OCI-LY7 (cell line): ENCODE results near the gene CDRT15L2. TPM values are rescaled to one million over a fixed set of nuclear protein-coding genes. Genes with fewer than 3 reads are reported as not detected.
"Not testable (repeated sequence)": the region's sequence is repeated elsewhere in the genome, so short reads cannot be mapped to it uniquely, and the experiment has no call there.

ENCODE experiments used
- BruUV-seq: library from RNA; stranded (reverse); fragments of 400-500 nt; replicated peaks from 2 replicates; lab custom pipeline; 2021; lab: Mats Ljungman, UMichigan
- CTCF ChIA-PET: fragments of 300-600 bp; sonication (Branson Sonifier 250); formaldehyde crosslinking; loops from one replicate; lab custom pipeline; 2022; ENCODE audit warnings: antibody characterized with exemption; ENCODE audit not compliant: unreplicated experiment; lab: Charles Lee
- POLR2A ChIA-PET: fragments of 300-600 bp; sonication (Branson Sonifier 250); formaldehyde crosslinking; loops from one replicate; lab custom pipeline; 2022; ENCODE audit warnings: antibody characterized with exemption; lab: Charles Lee
- DNase-seq: peaks from one replicate; pipeline ENCODE4 v3.0.0-alpha.2; 2015; ENCODE audit warnings: low spot score
- H2AFZ ChIP-seq: fragments of 200-600 bp; sonication (generic), shearing (Covaris generic); 2 replicates; pipeline ENCODE4 v1.6.1; 2014; ENCODE audit warnings: mild to moderate bottlenecking, antibody characterized with exemption, low read length, moderate library complexity
- H3K27ac ChIP-seq: fragments of 200-600 bp; sonication (generic); 2 replicates; pipeline ENCODE4 v1.5.1; 2014; ENCODE audit warnings: mixed run types, low read depth, mild to moderate bottlenecking, moderate library complexity, low read length, inconsistent platforms; ENCODE audit not compliant: poor library complexity, severe bottlenecking
- H3K36me3 ChIP-seq: fragments of 200-600 bp; sonication (generic); 2 replicates; pipeline ENCODE4 v1.6.1; 2014; ENCODE audit warnings: mild to moderate bottlenecking, antibody characterized with exemption, low read length, moderate library complexity, mixed read lengths; ENCODE audit not compliant: insufficient read depth
- H3K4me1 ChIP-seq: fragments of 200-600 bp; sonication (generic); 2 replicates; pipeline ENCODE4 v1.5.1; 2014; ENCODE audit warnings: mild to moderate bottlenecking, low read length; ENCODE audit not compliant: insufficient read depth, poor library complexity, severe bottlenecking
- H3K4me2 ChIP-seq: fragments of 200-600 bp; sonication (generic); 2 replicates; pipeline ENCODE4 v1.6.1; 2014; ENCODE audit warnings: mild to moderate bottlenecking, low read length
- H3K4me3 ChIP-seq: fragments of 200-600 bp; sonication (generic); 2 replicates; pipeline ENCODE4 v1.5.1; 2014; ENCODE audit warnings: mild to moderate bottlenecking, low read depth, low read length; ENCODE audit not compliant: poor library complexity, severe bottlenecking
- H3K79me2 ChIP-seq: fragments of 200-600 bp; sonication (generic); 2 replicates; pipeline ENCODE4 v1.6.1; 2016; ENCODE audit warnings: low read depth, mild to moderate bottlenecking, low read length, moderate library complexity, mixed read lengths; ENCODE audit not compliant: insufficient read depth
- H3K9me2 ChIP-seq: fragments of 200-600 bp; sonication (generic); 2 replicates; pipeline ENCODE4 v1.6.1; 2016; ENCODE audit warnings: mild to moderate bottlenecking, low read length, mixed read lengths; ENCODE audit not compliant: insufficient read depth
- H3K9me3 ChIP-seq: fragments of 200-600 bp; sonication (generic); 2 replicates; pipeline ENCODE4 v1.6.1; 2014; ENCODE audit warnings: mild to moderate bottlenecking, mixed run types, low read length, mixed read lengths
- H4K20me1 ChIP-seq: fragments of 200-600 bp; sonication (generic); 2 replicates; pipeline ENCODE4 v1.6.1; 2014; ENCODE audit warnings: mild to moderate bottlenecking, antibody characterized with exemption, low read length, moderate library complexity, mixed read lengths; ENCODE audit not compliant: insufficient read depth
- EZH2phosphoT487 ChIP-seq: fragments of 200-600 bp; sonication (generic); IDR thresholded peaks from 2 replicates; pipeline ENCODE4 v1.6.1; 2018; ENCODE audit warnings: low read depth, borderline replicate concordance, mild to moderate bottlenecking, mixed run types, antibody characterized with exemption, low read length, moderate library complexity, mixed read lengths
- intact Hi-C: fragments of 100-400 bp; cut with micrococcal nuclease; formaldehyde crosslinking; loops from one replicate; pipeline ENCODE4 v1.10.0; 2022; ENCODE audit not compliant: unreplicated experiment
- small RNA-seq: library from RNA; depleted of rRNA; stranded (forward); fragments of <200 nt; gene quantifications from one replicate; pipeline ENCODE3, GENCODE V24; 2014
- total RNA-seq, 2 experiments: library from RNA; depleted of rRNA in 1 of 2; stranded (reverse); fragments of >200 nt in 1 of 2; shearing (Covaris generic) in 1 of 2; gene quantifications; 2 replicates each; pipeline ENCODE4 v1.2.3, GENCODE V29; 2014 to 2022
- TF ChIP-seq, protein P1 (sequence below): fragments of 200-600 bp; sonication (generic); conservative IDR thresholded peaks from 2 replicates; pipeline ENCODE4 v1.5.1; 2014; ENCODE audit warnings: mild to moderate bottlenecking, antibody characterized with exemption, low read length, moderate library complexity, mixed read lengths

CDRT15L2 gene
- total RNA-seq, 2 experiments from 2014 or later, result not detected

GRCh38 chr17:20613248-20613647, 33.7 kb downstream of the CDRT15L2 start:
- no peaks in the 10 kb centered on the region for H3K79me2 ChIP-seq
- H3K9me2 ChIP-seq, result no peaks in the 10 kb centered on the region
- no peak overlapping the region for H3K4me2 ChIP-seq
- no peaks in the 10 kb centered on the region for H3K4me1 ChIP-seq
- TF ChIP-seq, protein P1, sequence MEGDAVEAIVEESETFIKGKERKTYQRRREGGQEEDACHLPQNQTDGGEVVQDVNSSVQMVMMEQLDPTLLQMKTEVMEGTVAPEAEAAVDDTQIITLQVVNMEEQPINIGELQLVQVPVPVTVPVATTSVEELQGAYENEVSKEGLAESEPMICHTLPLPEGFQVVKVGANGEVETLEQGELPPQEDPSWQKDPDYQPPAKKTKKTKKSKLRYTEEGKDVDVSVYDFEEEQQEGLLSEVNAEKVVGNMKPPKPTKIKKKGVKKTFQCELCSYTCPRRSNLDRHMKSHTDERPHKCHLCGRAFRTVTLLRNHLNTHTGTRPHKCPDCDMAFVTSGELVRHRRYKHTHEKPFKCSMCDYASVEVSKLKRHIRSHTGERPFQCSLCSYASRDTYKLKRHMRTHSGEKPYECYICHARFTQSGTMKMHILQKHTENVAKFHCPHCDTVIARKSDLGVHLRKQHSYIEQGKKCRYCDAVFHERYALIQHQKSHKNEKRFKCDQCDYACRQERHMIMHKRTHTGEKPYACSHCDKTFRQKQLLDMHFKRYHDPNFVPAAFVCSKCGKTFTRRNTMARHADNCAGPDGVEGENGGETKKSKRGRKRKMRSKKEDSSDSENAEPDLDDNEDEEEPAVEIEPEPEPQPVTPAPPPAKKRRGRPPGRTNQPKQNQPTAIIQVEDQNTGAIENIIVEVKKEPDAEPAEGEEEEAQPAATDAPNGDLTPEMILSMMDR, result no peak
- TF ChIP-seq EZH2phosphoT487, result no peak
- DNase-seq, result no peak
- no TSS peak for BruUV-seq
- H3K4me3 ChIP-seq, result no peak overlapping the region
- ChIA-PET CTCF (no interaction called here), POLR2A (no interaction called here)
- H2AFZ ChIP-seq, result no peak overlapping the region
- no peak overlapping the region for H3K27ac ChIP-seq
- no peaks in the 10 kb centered on the region for H3K9me3 ChIP-seq
- no peaks in the 10 kb centered on the region for H4K20me1 ChIP-seq
- intact Hi-C loops, result no loop called here
- H3K36me3 ChIP-seq, result no peaks in the 10 kb centered on the region

DNA sequence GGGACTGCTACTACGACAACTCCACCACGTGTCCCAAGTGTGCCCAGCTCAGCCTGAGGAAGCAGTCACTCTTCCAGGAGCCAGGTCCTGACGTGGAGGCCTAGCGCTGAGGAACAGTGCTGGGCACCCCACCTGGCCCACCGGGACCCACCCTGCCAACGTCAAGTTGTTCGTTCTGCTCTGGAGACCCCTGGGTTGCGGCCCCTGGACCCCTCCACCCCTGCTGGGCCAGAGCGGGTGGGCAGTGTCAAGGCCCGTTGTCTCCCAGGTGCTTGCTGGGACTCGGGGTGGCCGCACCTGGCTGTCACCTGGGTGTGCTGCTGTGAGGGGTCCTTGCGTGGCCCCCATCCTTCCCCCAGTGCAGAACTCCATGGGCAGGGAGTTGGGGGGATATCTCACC, 34.4 kb downstream of the CDRT15L2 start:
- Histone ChIP-seq H3K4me1 (no peaks in the 10 kb centered on the region), H3K36me3 (no peaks in the 10 kb centered on the region), H3K79me2 (no peaks in the 10 kb centered on the region), H3K4me2 (no peak overlapping the region), H3K9me2 (no peaks in the 10 kb centered on the region), H4K20me1 (no peaks in the 10 kb centered on the region), H3K4me3 (no peak overlapping the region), H3K27ac (no peak overlapping the region), H3K9me3 (no peaks in the 10 kb centered on the region), H2AFZ (no peak overlapping the region)
- BruUV-seq, result no TSS peak
- ChIA-PET POLR2A (interaction anchor here (0.5 kb wide), 1 partner anchor 12 kb away, joined by 5 read pairs; no protein-coding TSS in a partner anchor), CTCF (no interaction called here)
- intact Hi-C loops, result no loop called here
- DNase-seq, result no peak
- TF ChIP-seq, protein P1, result no peak

GRCh38 chr17:20615461-20615860, 35.9 kb downstream of the CDRT15L2 start:
- H3K27ac ChIP-seq, H3K36me3 ChIP-seq, intact Hi-C loops, H3K4me1 ChIP-seq, H3K79me2 ChIP-seq, DNase-seq, H3K9me3 ChIP-seq, H3K4me2 ChIP-seq, H4K20me1 ChIP-seq, H2AFZ ChIP-seq, H3K4me3 ChIP-seq, BruUV-seq, CTCF ChIA-PET, H3K9me2 ChIP-seq: not testable (repeated sequence)
- POLR2A ChIA-PET, result interaction anchor here (0.6 to 0.7 kb wide), 2 partner anchors 98 to 652 kb away, joined by 3 to 5 read pairs; no protein-coding TSS in a partner anchor

Small RNA genes lying within 50 kb of the gene (small RNA-seq; reads per million reads assigned to genes)
- not detected for gene AC015818.1
- not detected for gene AC087499.1
- not detected for gene AC087499.3

Other genes with a start within 250 kb of the CDRT15L2 start
- gene LGALS9B, start 112.2 kb upstream of the CDRT15L2 start, total RNA-seq (2014; rRNA removed; shearing (Covaris generic)), result not detected in 2 replicates
- not detected in 2 replicates for gene LGALS9B, start 112.2 kb upstream of the CDRT15L2 start, total RNA-seq (2022)